Sigmoid colon (tissue), 7 donors: ENCODE measurements around the gene NUP54. TPM values are rescaled to one million over a fixed set of nuclear protein-coding genes. Genes with fewer than 3 reads are reported as not detected.

Experiments used
- DNase-seq: peaks from one replicate; pipeline ENCODE4 v3.0.0-alpha.2; 2019
- H3K27ac ChIP-seq, 4 donors: fragments of 200-600 bp; sonication (generic); one replicate each; pipeline ENCODE4 v1.5.1; 2016 to 2019; ENCODE audit warnings: mild to moderate bottlenecking in 1 of 4
- H3K27me3 ChIP-seq, 3 donors: fragments of 200-600 bp; sonication (generic); one replicate each; pipeline ENCODE4 v1.5.1; 2019; ENCODE audit warnings: mild to moderate bottlenecking in 1 of 3
- H3K36me3 ChIP-seq, 4 donors: fragments of 200-600 bp; sonication (generic); one replicate each; pipeline ENCODE4 v1.5.1; 2016 to 2019
- H3K4me1 ChIP-seq, 4 donors: fragments of 200-600 bp; sonication (generic); one replicate each; pipeline ENCODE4 v1.5.1; 2017 to 2019
- H3K4me3 ChIP-seq, 4 donors: fragments of 200-600 bp; sonication (generic); one replicate each; pipeline ENCODE4 v1.5.1; 2017 to 2019; ENCODE audit warnings: mild to moderate bottlenecking in 2 of 4, moderate library complexity in 1 of 4
- H3K9me3 ChIP-seq, 4 donors: fragments of 200-600 bp in 3 of 4; sonication (generic) in 3 of 4; one replicate each; pipeline versions ENCODE4 v1.5.1 to v1.6.1; 2013 to 2019
- CTCF ChIP-seq, 4 experiments: fragments of 450-650 bp in 3 of 4; fragments of 200-600 bp in 1 of 4; IDR thresholded peaks; one replicate each; pipeline ENCODE4 v1.5.1; 2016 to 2019; ENCODE audit warnings: antibody characterized with exemption in 4 of 4, mild to moderate bottlenecking in 3 of 4, moderate library complexity in 2 of 4
- EP300 ChIP-seq, 4 donors: sonication (generic); formaldehyde crosslinking; IDR thresholded peaks; one replicate each; pipeline ENCODE4 v1.6.1; 2017; ENCODE audit warnings: antibody characterized with exemption in 4 of 4
- POLR2A ChIP-seq, 2 donors: fragments of 450-650 bp; IDR thresholded peaks; one replicate each; pipeline ENCODE4 v1.6.1; 2016; ENCODE audit warnings: antibody characterized with exemption in 2 of 2, mild to moderate bottlenecking in 2 of 2, moderate library complexity in 2 of 2
- POLR2AphosphoS5 ChIP-seq, 4 donors: sonication (generic); formaldehyde crosslinking; IDR thresholded peaks; one replicate each; pipeline ENCODE4 v1.6.1; 2017; ENCODE audit warnings: antibody characterized with exemption in 4 of 4
- WGBS, 2 donors: extraction: QIAGEN DNeasy Blood & Tissue Kit; methylation state at CpG; one replicate each; pipeline ENCODE4 v1.1.7; 2013; 5-methylcytosine and 5-hydroxymethylcytosine counted together
- intact Hi-C: fragments of 100-400 bp; cut with DNase I; formaldehyde crosslinking; loops from one replicate; pipeline ENCODE4 v1.15.1; 2023
- polyA plus RNA-seq, 3 donors: library from polyadenylated mRNA; stranded (reverse); fragments of 200-250 nt; gene quantifications; one replicate each; pipeline ENCODE4 v1.2.3, GENCODE V29; 2013
- total RNA-seq, 4 donors: library from RNA; depleted of rRNA; stranded (reverse); fragments of >200 nt; gene quantifications; one replicate each; pipeline ENCODE4 v1.1.0, GENCODE V29; 2016
- donor health status: healthy with polysubstance abuse.
- donor health status: Bipolar disorder and iron deficiency.
- donor health status: healthy.

The NUP54 gene
- total and polyA plus RNA-seq, 7 donors = 16.6 to 57.9 (median 38.0) TPM

DNA sequence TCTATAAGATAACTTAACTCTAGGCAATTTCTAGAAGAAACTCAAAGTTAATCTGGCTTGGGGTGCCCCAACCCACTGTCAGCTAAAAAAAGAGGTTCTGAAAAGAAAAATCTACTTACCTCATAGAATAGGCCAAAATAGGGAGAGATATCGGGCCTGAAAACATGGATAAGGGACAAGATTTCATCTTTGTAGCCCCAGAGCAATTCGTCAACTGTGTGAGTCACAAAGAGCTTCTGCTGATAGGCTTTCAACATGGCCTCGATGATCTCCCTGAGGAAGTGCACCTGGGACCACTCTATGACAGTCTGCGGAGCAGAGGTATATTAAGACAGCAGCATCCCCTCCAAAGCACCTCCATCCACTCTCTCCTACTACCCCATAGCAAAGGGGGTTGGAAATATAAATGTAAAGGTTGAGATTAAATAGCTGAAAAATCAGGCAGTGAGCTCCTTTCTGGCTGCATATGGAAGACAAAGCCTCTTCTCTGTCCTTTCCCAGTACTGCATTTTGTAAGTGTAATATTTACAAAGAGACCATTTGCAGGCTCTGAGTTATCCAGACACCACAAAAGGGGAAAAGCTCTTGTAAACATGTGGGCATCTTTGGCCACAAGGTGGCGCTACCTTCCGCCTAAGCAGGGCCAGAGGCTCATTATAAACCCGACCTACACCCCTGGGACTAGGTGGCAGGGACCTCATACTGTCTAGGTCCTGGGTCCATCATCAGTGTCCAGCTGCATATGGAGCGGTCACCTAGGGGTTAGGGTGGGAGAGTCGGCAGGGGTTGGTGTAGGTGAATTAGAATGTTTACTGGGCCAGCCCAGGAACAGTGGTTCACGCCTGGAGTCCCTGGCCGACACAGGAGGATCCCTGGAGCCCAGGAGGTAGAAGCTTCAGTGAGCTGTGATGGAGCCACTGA is 31.5 kb upstream of the NUP54 start:
- intact Hi-C loops = loop anchor here (1.0 to 2.0 kb wide), 4 partner anchors 34 to 325 kb away; partner anchors contain the start of genes CCDC158, FAM47E and SCARB2
- TF ChIP-seq EP300 (IDR thresholded peaks at IDR 0.05) (no peak), POLR2AphosphoS5 (IDR thresholded peaks at IDR 0.05) (peak in 1 of 4 donors; percentile 31), CTCF (IDR thresholded peaks at IDR 0.05) (peak; percentile 71 to 96 (median 82)), POLR2A (IDR thresholded peaks at IDR 0.05) (no peak)
- Histone ChIP-seq H3K27ac (peak overlapping the region in 2 of 4 donors; percentile 34 to 37), H3K4me1 (peaks cover 0 to 17% (median 9%) of the 10 kb centered on the region in 4 donors), H3K27me3 (no peaks in the 10 kb centered on the region), H3K4me3 (no peak overlapping the region), H3K36me3 (peaks cover 0 to 42% (median 7%) of the 10 kb centered on the region in 4 donors), H3K9me3 (no peaks in the 10 kb centered on the region)
- peak; percentile 92 for DNase-seq
- WGBS, 2 donors = 51 to 61% methylated on average over 11 of the region's 11 CpGs

DNA sequence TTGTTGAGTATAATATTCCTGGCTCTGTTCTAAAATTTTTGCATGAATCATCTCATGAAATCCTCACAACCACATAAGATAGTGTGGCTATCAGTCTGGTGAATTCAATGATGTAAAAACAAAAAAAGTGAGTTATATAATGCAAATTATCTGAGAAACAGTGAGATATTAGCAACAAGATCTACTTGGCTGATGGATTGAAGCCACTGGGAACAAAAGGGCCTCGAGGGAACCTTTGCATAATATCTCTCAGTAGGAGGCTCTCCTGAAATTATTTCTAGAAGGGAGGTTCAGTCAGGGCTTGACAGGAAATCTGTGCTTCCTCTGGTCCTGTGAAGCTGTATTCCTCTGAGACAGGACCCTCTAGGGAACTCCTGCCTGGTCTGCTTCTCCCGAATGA is 30.1 kb upstream of the NUP54 start:
- WGBS, 2 donors = 54 to 73% methylated on average over 2 of the region's 2 CpGs

DNA sequence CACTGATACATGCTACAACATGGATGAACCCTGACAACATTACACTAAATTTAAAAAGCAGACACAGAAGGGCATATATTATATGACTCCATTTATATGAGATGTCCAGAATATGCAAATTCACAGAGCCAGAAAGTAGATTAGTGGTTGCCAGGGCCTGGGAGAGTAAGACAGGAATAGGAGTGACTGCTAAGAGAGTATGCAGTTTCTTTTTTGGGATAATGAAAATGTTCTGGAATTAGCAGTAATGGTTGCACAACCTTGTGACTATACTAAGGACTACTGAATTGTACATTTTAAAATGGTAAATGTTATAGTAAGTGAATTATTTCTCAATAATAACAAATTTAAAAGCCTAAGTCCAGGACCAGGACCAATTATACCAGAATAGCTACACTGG is 29.5 kb upstream of the NUP54 start:
- intact Hi-C loops = loop anchor here (1.0 kb wide), 1 partner anchor 129 kb away; the partner anchor contains the start of gene STBD1
- DNase-seq = no peak
- H3K27me3 ChIP-seq = no peaks in the 10 kb centered on the region
- peaks cover 0 to 23% (median 15%) of the 10 kb centered on the region in 4 donors for H3K4me1 ChIP-seq
- peaks cover 5 to 55% (median 16%) of the 10 kb centered on the region in 4 donors for H3K36me3 ChIP-seq
- no peaks in the 10 kb centered on the region for H3K9me3 ChIP-seq
- H3K4me3 ChIP-seq = no peak overlapping the region
- no peak for TF ChIP-seq CTCF (IDR thresholded peaks at IDR 0.05)
- peak overlapping the region in 1 of 4 donors; percentile 24 for H3K27ac ChIP-seq

More for the DNA sequence above, 30.1 kb upstream of the NUP54 start:
- Histone ChIP-seq H3K4me3 (no peak overlapping the region), H3K4me1 (peaks cover 0 to 23% (median 15%) of the 10 kb centered on the region in 4 donors), H3K27ac (peak overlapping the region in 1 of 4 donors; percentile 24), H3K36me3 (peaks cover 2 to 49% (median 12%) of the 10 kb centered on the region in 4 donors), H3K27me3 (no peaks in the 10 kb centered on the region), H3K9me3 (no peaks in the 10 kb centered on the region)
- intact Hi-C loops = loop anchor here (1.0 kb wide), 1 partner anchor 128 kb away; the partner anchor contains the start of gene STBD1
- TF ChIP-seq EP300 (IDR thresholded peaks at IDR 0.05) (no peak), POLR2A (IDR thresholded peaks at IDR 0.05) (no peak), CTCF (IDR thresholded peaks at IDR 0.05) (no peak), POLR2AphosphoS5 (IDR thresholded peaks at IDR 0.05) (no peak)
- no peak for DNase-seq

GRCh38 chr4:76175336-76175735 is 27.1 kb upstream of the NUP54 start:
- 96 to 97% methylated on average over 1 of the region's 1 CpG for WGBS, 2 donors
- no peak for DNase-seq
- no peaks in the 10 kb centered on the region for H3K9me3 ChIP-seq
- no peak overlapping the region for H3K4me3 ChIP-seq
- H3K36me3 ChIP-seq = peaks cover 5 to 72% (median 20%) of the 10 kb centered on the region in 4 donors
- peaks cover 0 to 23% (median 15%) of the 10 kb centered on the region in 4 donors for H3K4me1 ChIP-seq
- TF ChIP-seq EP300 (IDR thresholded peaks at IDR 0.05) (no peak), POLR2A (IDR thresholded peaks at IDR 0.05) (no peak), CTCF (IDR thresholded peaks at IDR 0.05) (no peak), POLR2AphosphoS5 (IDR thresholded peaks at IDR 0.05) (no peak)
- intact Hi-C loops = no loop called here
- H3K27ac ChIP-seq = peak overlapping the region in 1 of 4 donors; percentile 36
- no peaks in the 10 kb centered on the region for H3K27me3 ChIP-seq
